Measurements from ENCODE around the gene MAP2K5. TPM values are rescaled to one million over a fixed set of nuclear protein-coding genes. Genes with fewer than 3 reads are reported as not detected.

MAP2K5 gene
- total RNA-seq, 1 experiment from 2014 or later = 22.2 TPM

- no TSS peak for BruUV-seq (replicated peaks)
- CTCF ChIA-PET = interaction anchor here (0.9 kb wide), 1 partner anchor 7 kb away, joined by 3 read pairs; no protein-coding TSS in a partner anchor
Observed at GRCh38 chr15:67641453-67641852, 99.0 kb downstream of the MAP2K5 start.

GRCh38 chr15:67646847-67647246 is 104.3 kb downstream of the MAP2K5 start:
- H3K36me3 Mint-ChIP-seq (ENCODE audit: insufficient read depth, unreplicated experiment) = no peaks in the 10 kb centered on the region
- DNase-seq = no peak
- no peak for TF ChIP-seq CTCF (IDR thresholded peaks at IDR 0.05; ENCODE audit: unreplicated experiment)
- no peaks in the 10 kb centered on the region for H3K4me1 Mint-ChIP-seq (ENCODE audit: low read depth, unreplicated experiment)
- CTCF ChIA-PET = no interaction called here
- H3K27ac Mint-ChIP-seq (ENCODE audit: unreplicated experiment) = no peak overlapping the region
- H3K4me3 Mint-ChIP-seq (ENCODE audit: low read depth, unreplicated experiment) = no peak overlapping the region
- no peaks in the 10 kb centered on the region for H3K9me3 Mint-ChIP-seq (ENCODE audit: low read depth, unreplicated experiment)
- intact Hi-C loops (cut with micrococcal nuclease; ENCODE audit: unreplicated experiment) = no loop called here
- H3K27me3 Mint-ChIP-seq (ENCODE audit: unreplicated experiment) = no peaks in the 10 kb centered on the region
- no TSS peak for BruUV-seq (replicated peaks)

More at GRCh38 chr15:67641453-67641852, 99.0 kb downstream of the MAP2K5 start:
- intact Hi-C loops (cut with micrococcal nuclease; ENCODE audit: unreplicated experiment) = loop anchor here (2.0 kb wide), 1 partner anchor 39 kb away; no protein-coding TSS in a partner anchor
- H3K36me3 Mint-ChIP-seq (ENCODE audit: insufficient read depth, unreplicated experiment) = no peaks in the 10 kb centered on the region
- no peaks in the 10 kb centered on the region for H3K27me3 Mint-ChIP-seq (ENCODE audit: unreplicated experiment)
- H3K9me3 Mint-ChIP-seq (ENCODE audit: low read depth, unreplicated experiment) = no peaks in the 10 kb centered on the region
- DNase-seq = no peak
- no peaks in the 10 kb centered on the region for H3K4me1 Mint-ChIP-seq (ENCODE audit: low read depth, unreplicated experiment)
- no peak overlapping the region for H3K4me3 Mint-ChIP-seq (ENCODE audit: low read depth, unreplicated experiment)
- no peak overlapping the region for H3K27ac Mint-ChIP-seq (ENCODE audit: unreplicated experiment)
- TF ChIP-seq CTCF (IDR thresholded peaks at IDR 0.05; ENCODE audit: unreplicated experiment) = no peak

- CTCF ChIA-PET = no interaction called here
- Mint-ChIP-seq H3K27me3 (ENCODE audit: unreplicated experiment) (no peaks in the 10 kb centered on the region), H3K4me1 (ENCODE audit: low read depth, unreplicated experiment) (no peaks in the 10 kb centered on the region), H3K27ac (ENCODE audit: unreplicated experiment) (no peak overlapping the region), H3K4me3 (ENCODE audit: low read depth, unreplicated experiment) (no peak overlapping the region), H3K36me3 (ENCODE audit: insufficient read depth, unreplicated experiment) (peaks cover 8% of the 10 kb centered on the region), H3K9me3 (ENCODE audit: low read depth, unreplicated experiment) (peaks cover 6% of the 10 kb centered on the region)
- no peak for TF ChIP-seq CTCF (IDR thresholded peaks at IDR 0.05; ENCODE audit: unreplicated experiment)
- intact Hi-C loops (cut with micrococcal nuclease; ENCODE audit: unreplicated experiment) = no loop called here
- no TSS peak for BruUV-seq (replicated peaks)
- DNase-seq = no peak
Observed at GRCh38 chr15:67652586-67652985, 110.1 kb downstream of the MAP2K5 start.

GRCh38 chr15:67660446-67660845 is 117.9 kb downstream of the MAP2K5 start:
- Mint-ChIP-seq H3K9me3 (ENCODE audit: low read depth, unreplicated experiment) (peaks cover 3% of the 10 kb centered on the region), H3K36me3 (ENCODE audit: insufficient read depth, unreplicated experiment) (no peaks in the 10 kb centered on the region), H3K27me3 (ENCODE audit: unreplicated experiment) (no peaks in the 10 kb centered on the region), H3K27ac (ENCODE audit: unreplicated experiment) (no peak overlapping the region), H3K4me3 (ENCODE audit: low read depth, unreplicated experiment) (no peak overlapping the region), H3K4me1 (ENCODE audit: low read depth, unreplicated experiment) (no peaks in the 10 kb centered on the region)
- no TSS peak for BruUV-seq (replicated peaks)
- intact Hi-C loops (cut with micrococcal nuclease; ENCODE audit: unreplicated experiment) = no loop called here
- DNase-seq = no peak
- no peak for TF ChIP-seq CTCF (IDR thresholded peaks at IDR 0.05; ENCODE audit: unreplicated experiment)
- CTCF ChIA-PET = interaction anchor here (0.7 to 1.8 kb wide), 2 partner anchors 10 to 611 kb away, joined by 3 to 5 read pairs; no protein-coding TSS in a partner anchor

Data from Calu3 (cell line).